HepG2 (cell line): ENCODE results near the gene CADPS2. TPM values are rescaled to one million over a fixed set of nuclear protein-coding genes. Genes with fewer than 3 reads are reported as not detected.

Experiments used
- ATAC-seq: fragments of 200-7000 bp; cut with Tn5 transposase; 3 replicates; pipeline ENCODE4 v1.9.1; 2020; ENCODE audit warnings: mild to moderate bottlenecking, moderate library complexity
- BruUV-seq: library from RNA; stranded (reverse); fragments of 400-500 nt; replicated peaks from 2 replicates; lab custom pipeline; 2021; lab: Mats Ljungman, UMichigan
- CTCF ChIA-PET: fragments of 300-600 bp; formaldehyde crosslinking; extraction: SDS; loops from one replicate; lab custom pipeline; 2021; ENCODE audit warnings: low total read pairs, inconsistent platforms, low intra/inter-chr PET ratio; lab: Yijun Ruan, JAX
- POLR2A ChIA-PET: fragments of 350-600 bp; sonication (Branson Sonifier 250); formaldehyde crosslinking; loops from one replicate; lab custom pipeline; 2020; ENCODE audit warnings: antibody characterized with exemption, inconsistent platforms; lab: Yijun Ruan, JAX
- DNase-seq: peaks from one replicate; pipeline ENCODE4 v3.0.0-alpha.2; 2015; ENCODE audit warnings: low spot score
- FAIRE-seq: peaks from 3 replicates; lab custom pipeline; 2011; peaks lifted over from hg19 to GRCh38; lab: Jason Lieb, UNC
- H2AFZ ChIP-seq: one replicate; pipeline ENCODE4 v1.6.1; 2011; ENCODE audit warnings: low read length, inconsistent platforms
- H3K27ac ChIP-seq: fragments of 300-600 bp; 3 replicates; pipeline ENCODE4 v1.8.0; 2011; ENCODE audit warnings: mixed run types, mild to moderate bottlenecking, mixed read lengths, low read length, inconsistent platforms; ENCODE audit not compliant: insufficient read depth; ENCODE audit errors: extremely low read length
- H3K27me3 ChIP-seq, 2 experiments: fragments of 200-600 bp in 1 of 2; 2 replicates in 1 of 2; 3 replicates in 1 of 2; pipeline versions ENCODE4 v1.6.0 to v1.8.0; 2011; ENCODE audit warnings: low read length in 2 of 2, mild to moderate bottlenecking in 2 of 2, moderate library complexity in 2 of 2, inconsistent platforms in 1 of 2; ENCODE audit not compliant: insufficient read depth in 2 of 2, control insufficient read depth in 1 of 2
- H3K36me3 ChIP-seq, 2 experiments: fragments of 200-600 bp in 1 of 2; replicated peaks in 1 of 2; 2 replicates in 1 of 2; 3 replicates in 1 of 2; pipeline versions ENCODE4 v1.5.1 to v1.8.0; 2011; ENCODE audit warnings: low read length in 2 of 2, inconsistent platforms in 1 of 2; ENCODE audit not compliant: insufficient read depth in 2 of 2, control insufficient read depth in 1 of 2
- H3K4me1 ChIP-seq: 2 replicates; pipeline ENCODE4 v1.5.1; 2012; ENCODE audit warnings: low read length, inconsistent platforms; ENCODE audit not compliant: insufficient read depth
- H3K4me2 ChIP-seq: 2 replicates; pipeline ENCODE4 v1.6.0; 2011; ENCODE audit warnings: low read depth, low read length, inconsistent platforms
- H3K4me3 ChIP-seq, 3 experiments: fragments of 200-600 bp in 1 of 3; sonication (generic), shearing (Covaris generic) in 1 of 3; replicated peaks in 1 of 3; 2 replicates each; pipeline ENCODE4 v1.5.1; 2011 to 2016; ENCODE audit warnings: low read length in 3 of 3, inconsistent platforms in 2 of 3, low read depth in 2 of 3, mild to moderate bottlenecking in 2 of 3, control low read depth in 1 of 3, mixed read lengths in 1 of 3; ENCODE audit not compliant: insufficient read depth in 1 of 3
- H3K79me2 ChIP-seq: one replicate; pipeline ENCODE4 v1.6.1; 2011; ENCODE audit warnings: low read length, inconsistent platforms; ENCODE audit not compliant: insufficient read depth
- H3K9ac ChIP-seq: 2 replicates; pipeline ENCODE4 v1.6.0; 2011; ENCODE audit warnings: mild to moderate bottlenecking, low read depth, low read length, inconsistent platforms; ENCODE audit not compliant: insufficient read depth
- H3K9me3 ChIP-seq: 2 replicates; pipeline ENCODE4 v1.5.1; 2012; ENCODE audit warnings: mild to moderate bottlenecking, low read length
- H4K20me1 ChIP-seq: 2 replicates; pipeline ENCODE4 v1.6.0; 2011; ENCODE audit warnings: inconsistent platforms, mild to moderate bottlenecking, low read length, moderate library complexity; ENCODE audit not compliant: insufficient read depth
- KAT2B ChIP-seq: fragments of 150-350 bp; IDR thresholded peaks from 2 replicates; pipeline ENCODE4 v1.6.1; 2014; ENCODE audit warnings: low read depth, low read length, borderline replicate concordance
- MAFG ChIP-seq: sonication (generic); formaldehyde crosslinking; IDR thresholded peaks from 2 replicates; pipeline ENCODE4 v1.5.1; 2020; ENCODE audit warnings: mild to moderate bottlenecking, missing genetic modification reagents
- NFE2L2 ChIP-seq: fragments of 150-350 bp; IDR thresholded peaks from 2 replicates; pipeline ENCODE4 v1.6.1; 2014; ENCODE audit warnings: low read length
- NR3C1 ChIP-seq: sonication (generic); formaldehyde crosslinking; IDR thresholded peaks from 2 replicates; pipeline ENCODE4 v1.4.0; 2020; ENCODE audit warnings: missing genetic modification reagents
- RELA ChIP-seq: sonication (generic); formaldehyde crosslinking; IDR thresholded peaks from 2 replicates; pipeline ENCODE4 v1.4.0; 2020; ENCODE audit warnings: missing genetic modification reagents
- SRY ChIP-seq: sonication (generic); formaldehyde crosslinking; IDR thresholded peaks from 2 replicates; pipeline ENCODE4 v1.8.0; 2022; ENCODE audit warnings: mild to moderate bottlenecking, missing genetic modification reagents
- ZNF251 ChIP-seq: sonication (generic); formaldehyde crosslinking; IDR thresholded peaks from 2 replicates; pipeline ENCODE4 v1.9.0; 2021; ENCODE audit warnings: mild to moderate bottlenecking, missing genetic modification reagents
- WGBS: methylation state at CpG from one replicate; pipeline ENCODE4 v1.1.6; 2017; ENCODE audit warnings: low lambda C conversion rate; 5-methylcytosine and 5-hydroxymethylcytosine counted together
- in situ Hi-C: cut with HindIII; loops from 2 replicates; pipeline ENCODE4 v1.10.0; 2017; ENCODE audit warnings: low pct_unique_long_range_greater_than_20kb; ENCODE audit not compliant: extremely low pct_ligation_motif_present
- intact Hi-C: fragments of 100-400 bp; cut with micrococcal nuclease; formaldehyde crosslinking; loops from one replicate; pipeline ENCODE4 v1.10.0; 2022; ENCODE audit not compliant: unreplicated experiment
- polyA plus RNA-seq, 8 experiments: library from polyadenylated mRNA; depleted of rRNA in 3 of 8; stranded (reverse) in 7 of 8; unstranded in 1 of 8; fragments of >200 nt; fragmentation: Illumina TruSeq in 4 of 8; extraction: Trizol in 4 of 8; gene quantifications; 2 replicates each; pipeline versions ENCODE4 v1.2.1 to v1.2.3, GENCODE V29; 2011 to 2016; ENCODE audit warnings: low read depth in 4 of 8, missing spikeins in 1 of 8, mixed read lengths in 1 of 8; ENCODE audit not compliant: insufficient read depth in 1 of 8
- total RNA-seq, 5 experiments: library from RNA; depleted of rRNA; stranded (reverse); fragments of >200 nt; fragmentation: Illumina TruSeq; extraction: Trizol; gene quantifications; 2 replicates each; pipeline ENCODE4 v1.2.3, GENCODE V29; 2016; ENCODE audit warnings: low read depth in 1 of 5
- TF ChIP-seq, protein P1 (sequence below): sonication (generic); formaldehyde crosslinking; IDR thresholded peaks from 2 replicates; pipeline ENCODE4 v1.4.0; 2020; ENCODE audit warnings: missing genetic modification reagents
- TF ChIP-seq, protein P2 (sequence below): IDR thresholded peaks from 2 replicates; pipeline ENCODE4 v1.6.1; 2012; ENCODE audit warnings: low read depth, low read length, improper control_type of control experiment
- TF ChIP-seq, protein P3 (sequence below): sonication (generic); formaldehyde crosslinking; IDR thresholded peaks from 2 replicates; pipeline ENCODE4 v1.5.1; 2020; ENCODE audit warnings: mild to moderate bottlenecking, missing genetic modification reagents, borderline replicate concordance

The CADPS2 gene
- total and polyA plus RNA-seq, 2 of the 13 experiments (the other 11 are each of a cell fraction or from before 2014, with no cell fraction given), result 17.6 to 43.8 TPM

DNA sequence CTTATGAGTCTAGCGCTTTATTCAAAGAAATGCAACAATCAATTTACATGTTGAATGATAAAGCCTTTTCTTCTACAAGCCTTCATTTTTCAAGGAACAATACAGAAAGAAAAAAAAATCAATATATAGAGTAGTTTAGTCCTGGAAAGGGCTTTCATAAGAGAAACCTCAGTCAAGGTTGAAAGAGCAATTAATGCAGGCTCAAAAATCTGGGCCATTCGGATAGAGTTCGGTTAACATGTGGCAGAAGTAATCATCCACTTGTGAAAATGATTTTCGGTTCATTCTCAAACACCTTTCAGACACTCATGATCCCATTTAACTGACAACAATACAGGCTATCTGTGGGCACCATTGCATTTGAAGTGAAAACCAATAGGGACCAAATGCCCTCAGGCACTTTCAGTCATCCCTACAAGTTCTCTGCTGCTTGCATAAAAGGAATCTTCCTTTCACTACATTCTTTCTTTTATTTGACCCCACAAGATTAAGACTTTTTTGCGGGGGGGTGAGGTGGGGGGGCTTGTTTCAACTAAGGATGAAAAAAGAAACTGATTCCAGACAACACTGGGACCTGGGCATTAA lies 365.2 kb downstream of the CADPS2 start (continued):
- TF ChIP-seq, protein P1, sequence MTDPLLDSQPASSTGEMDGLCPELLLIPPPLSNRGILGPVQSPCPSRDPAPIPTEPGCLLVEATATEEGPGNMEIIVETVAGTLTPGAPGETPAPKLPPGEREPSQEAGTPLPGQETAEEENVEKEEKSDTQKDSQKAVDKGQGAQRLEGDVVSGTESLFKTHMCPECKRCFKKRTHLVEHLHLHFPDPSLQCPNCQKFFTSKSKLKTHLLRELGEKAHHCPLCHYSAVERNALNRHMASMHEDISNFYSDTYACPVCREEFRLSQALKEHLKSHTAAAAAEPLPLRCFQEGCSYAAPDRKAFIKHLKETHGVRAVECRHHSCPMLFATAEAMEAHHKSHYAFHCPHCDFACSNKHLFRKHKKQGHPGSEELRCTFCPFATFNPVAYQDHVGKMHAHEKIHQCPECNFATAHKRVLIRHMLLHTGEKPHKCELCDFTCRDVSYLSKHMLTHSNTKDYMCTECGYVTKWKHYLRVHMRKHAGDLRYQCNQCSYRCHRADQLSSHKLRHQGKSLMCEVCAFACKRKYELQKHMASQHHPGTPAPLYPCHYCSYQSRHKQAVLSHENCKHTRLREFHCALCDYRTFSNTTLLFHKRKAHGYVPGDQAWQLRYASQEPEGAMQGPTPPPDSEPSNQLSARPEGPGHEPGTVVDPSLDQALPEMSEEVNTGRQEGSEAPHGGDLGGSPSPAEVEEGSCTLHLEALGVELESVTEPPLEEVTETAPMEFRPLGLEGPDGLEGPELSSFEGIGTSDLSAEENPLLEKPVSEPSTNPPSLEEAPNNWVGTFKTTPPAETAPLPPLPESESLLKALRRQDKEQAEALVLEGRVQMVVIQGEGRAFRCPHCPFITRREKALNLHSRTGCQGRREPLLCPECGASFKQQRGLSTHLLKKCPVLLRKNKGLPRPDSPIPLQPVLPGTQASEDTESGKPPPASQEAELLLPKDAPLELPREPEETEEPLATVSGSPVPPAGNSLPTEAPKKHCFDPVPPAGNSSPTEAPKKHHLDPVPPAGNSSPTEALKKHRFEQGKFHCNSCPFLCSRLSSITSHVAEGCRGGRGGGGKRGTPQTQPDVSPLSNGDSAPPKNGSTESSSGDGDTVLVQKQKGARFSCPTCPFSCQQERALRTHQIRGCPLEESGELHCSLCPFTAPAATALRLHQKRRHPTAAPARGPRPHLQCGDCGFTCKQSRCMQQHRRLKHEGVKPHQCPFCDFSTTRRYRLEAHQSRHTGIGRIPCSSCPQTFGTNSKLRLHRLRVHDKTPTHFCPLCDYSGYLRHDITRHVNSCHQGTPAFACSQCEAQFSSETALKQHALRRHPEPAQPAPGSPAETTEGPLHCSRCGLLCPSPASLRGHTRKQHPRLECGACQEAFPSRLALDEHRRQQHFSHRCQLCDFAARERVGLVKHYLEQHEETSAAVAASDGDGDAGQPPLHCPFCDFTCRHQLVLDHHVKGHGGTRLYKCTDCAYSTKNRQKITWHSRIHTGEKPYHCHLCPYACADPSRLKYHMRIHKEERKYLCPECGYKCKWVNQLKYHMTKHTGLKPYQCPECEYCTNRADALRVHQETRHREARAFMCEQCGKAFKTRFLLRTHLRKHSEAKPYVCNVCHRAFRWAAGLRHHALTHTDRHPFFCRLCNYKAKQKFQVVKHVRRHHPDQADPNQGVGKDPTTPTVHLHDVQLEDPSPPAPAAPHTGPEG, result no peak
- TF ChIP-seq RELA (CRISPR knock-in tag) (no peak), KAT2B (no peak), SRY (CRISPR knock-in tag) (no peak)

DNA sequence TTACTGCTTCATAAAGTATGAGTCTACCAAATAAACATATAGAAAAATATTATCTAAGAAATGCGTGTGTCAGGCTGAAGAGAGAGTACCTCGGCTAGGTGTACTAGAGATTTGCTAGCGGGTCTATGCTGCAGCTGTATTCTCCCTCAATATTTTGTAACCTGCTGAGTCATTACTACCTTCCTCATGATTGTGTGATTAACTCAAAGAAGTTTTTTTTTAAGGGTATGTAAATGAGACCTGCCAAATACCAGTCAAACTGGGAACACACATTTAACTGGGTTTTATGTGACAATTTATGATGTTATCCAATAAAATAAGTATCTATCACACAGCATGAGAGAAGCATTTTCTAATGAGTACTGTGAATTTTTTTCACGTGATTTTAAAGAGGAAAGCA lies 367.8 kb downstream of the CADPS2 start:
- CTCF ChIA-PET, result no interaction called here
- Histone ChIP-seq H3K9ac (no peak overlapping the region), H3K27ac (no peak overlapping the region), H3K4me3 (no peak overlapping the region), H2AFZ (no peak overlapping the region), H3K9me3 (no peaks in the 10 kb centered on the region), H3K4me2 (no peak overlapping the region), H3K4me1 (peaks cover 9% of the 10 kb centered on the region), H4K20me1 (no peaks in the 10 kb centered on the region), H3K27me3 (no peaks in the 10 kb centered on the region), H3K36me3 (no peaks in the 10 kb centered on the region), H3K79me2 (no peaks in the 10 kb centered on the region)
- intact Hi-C loops (no loop called here), in situ Hi-C loops (no loop called here)
- POLR2A ChIA-PET, result no interaction called here
- BruUV-seq, result no TSS peak
- 95% methylated on average over 4 of the region's 4 CpGs for WGBS
- no peak for ATAC-seq
- no peak for FAIRE-seq
- DNase-seq, result no peak
- no peak for TF ChIP-seq ZNF251
- no peak for TF ChIP-seq NR3C1
- TF ChIP-seq, protein P2, sequence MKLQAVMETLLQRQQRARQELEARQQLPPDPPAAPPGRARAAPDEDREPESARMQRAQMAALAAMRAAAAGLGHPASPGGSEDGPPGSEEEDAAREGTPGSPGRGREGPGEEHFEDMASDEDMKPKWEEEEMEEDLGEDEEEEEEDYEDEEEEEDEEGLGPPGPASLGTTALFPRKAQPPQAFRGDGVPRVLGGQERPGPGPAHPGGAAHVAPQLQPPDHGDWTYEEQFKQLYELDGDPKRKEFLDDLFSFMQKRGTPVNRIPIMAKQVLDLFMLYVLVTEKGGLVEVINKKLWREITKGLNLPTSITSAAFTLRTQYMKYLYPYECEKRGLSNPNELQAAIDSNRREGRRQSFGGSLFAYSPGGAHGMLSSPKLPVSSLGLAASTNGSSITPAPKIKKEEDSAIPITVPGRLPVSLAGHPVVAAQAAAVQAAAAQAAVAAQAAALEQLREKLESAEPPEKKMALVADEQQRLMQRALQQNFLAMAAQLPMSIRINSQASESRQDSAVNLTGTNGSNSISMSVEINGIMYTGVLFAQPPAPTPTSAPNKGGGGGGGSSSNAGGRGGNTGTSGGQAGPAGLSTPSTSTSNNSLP, result no peak
- no peak for TF ChIP-seq MAFG
- TF ChIP-seq NFE2L2, result peak; percentile 36; the same call in 1 of the 2 replicates
- TF ChIP-seq, protein P3, sequence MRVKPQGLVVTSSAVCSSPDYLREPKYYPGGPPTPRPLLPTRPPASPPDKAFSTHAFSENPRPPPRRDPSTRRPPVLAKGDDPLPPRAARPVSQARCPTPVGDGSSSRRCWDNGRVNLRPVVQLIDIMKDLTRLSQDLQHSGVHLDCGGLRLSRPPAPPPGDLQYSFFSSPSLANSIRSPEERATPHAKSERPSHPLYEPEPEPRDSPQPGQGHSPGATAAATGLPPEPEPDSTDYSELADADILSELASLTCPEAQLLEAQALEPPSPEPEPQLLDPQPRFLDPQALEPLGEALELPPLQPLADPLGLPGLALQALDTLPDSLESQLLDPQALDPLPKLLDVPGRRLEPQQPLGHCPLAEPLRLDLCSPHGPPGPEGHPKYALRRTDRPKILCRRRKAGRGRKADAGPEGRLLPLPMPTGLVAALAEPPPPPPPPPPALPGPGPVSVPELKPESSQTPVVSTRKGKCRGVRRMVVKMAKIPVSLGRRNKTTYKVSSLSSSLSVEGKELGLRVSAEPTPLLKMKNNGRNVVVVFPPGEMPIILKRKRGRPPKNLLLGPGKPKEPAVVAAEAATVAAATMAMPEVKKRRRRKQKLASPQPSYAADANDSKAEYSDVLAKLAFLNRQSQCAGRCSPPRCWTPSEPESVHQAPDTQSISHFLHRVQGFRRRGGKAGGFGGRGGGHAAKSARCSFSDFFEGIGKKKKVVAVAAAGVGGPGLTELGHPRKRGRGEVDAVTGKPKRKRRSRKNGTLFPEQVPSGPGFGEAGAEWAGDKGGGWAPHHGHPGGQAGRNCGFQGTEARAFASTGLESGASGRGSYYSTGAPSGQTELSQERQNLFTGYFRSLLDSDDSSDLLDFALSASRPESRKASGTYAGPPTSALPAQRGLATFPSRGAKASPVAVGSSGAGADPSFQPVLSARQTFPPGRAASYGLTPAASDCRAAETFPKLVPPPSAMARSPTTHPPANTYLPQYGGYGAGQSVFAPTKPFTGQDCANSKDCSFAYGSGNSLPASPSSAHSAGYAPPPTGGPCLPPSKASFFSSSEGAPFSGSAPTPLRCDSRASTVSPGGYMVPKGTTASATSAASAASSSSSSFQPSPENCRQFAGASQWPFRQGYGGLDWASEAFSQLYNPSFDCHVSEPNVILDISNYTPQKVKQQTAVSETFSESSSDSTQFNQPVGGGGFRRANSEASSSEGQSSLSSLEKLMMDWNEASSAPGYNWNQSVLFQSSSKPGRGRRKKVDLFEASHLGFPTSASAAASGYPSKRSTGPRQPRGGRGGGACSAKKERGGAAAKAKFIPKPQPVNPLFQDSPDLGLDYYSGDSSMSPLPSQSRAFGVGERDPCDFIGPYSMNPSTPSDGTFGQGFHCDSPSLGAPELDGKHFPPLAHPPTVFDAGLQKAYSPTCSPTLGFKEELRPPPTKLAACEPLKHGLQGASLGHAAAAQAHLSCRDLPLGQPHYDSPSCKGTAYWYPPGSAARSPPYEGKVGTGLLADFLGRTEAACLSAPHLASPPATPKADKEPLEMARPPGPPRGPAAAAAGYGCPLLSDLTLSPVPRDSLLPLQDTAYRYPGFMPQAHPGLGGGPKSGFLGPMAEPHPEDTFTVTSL (CRISPR knock-in tag), result no peak
